GM12878 (cell line): Measurements from ENCODE around the gene OR2AK2. TPM values are rescaled to one million over a fixed set of nuclear protein-coding genes. Genes with fewer than 3 reads are reported as not detected.

Source experiments
- ATAC-seq: fragments of 200-7000 bp; cut with Tn5 transposase; 3 replicates; pipeline ENCODE4 v1.9.1; 2020; ENCODE audit warnings: mild to moderate bottlenecking, moderate library complexity
- BruUV-seq: library from RNA; stranded (reverse); fragments of 400-500 nt; replicated peaks from 2 replicates; lab custom pipeline; 2021; lab: Mats Ljungman, UMichigan
- CTCF ChIA-PET: fragments of 300-600 bp; sonication (Branson Sonifier 250); formaldehyde crosslinking; extraction: SDS; loops from one replicate; lab custom pipeline; 2021; ENCODE audit warnings: inconsistent platforms; lab: Yijun Ruan, JAX
- POLR2A ChIA-PET: fragments of 350-600 bp; formaldehyde crosslinking; extraction: SDS; loops from one replicate; lab custom pipeline; 2021; ENCODE audit warnings: inconsistent platforms; lab: Charles Lee
- RAD21 ChIA-PET: fragments of 300-600 bp; sonication (Branson Sonifier 250); formaldehyde crosslinking; loops from one replicate; lab custom pipeline; 2023; ENCODE audit warnings: antibody characterized with exemption; ENCODE audit not compliant: unreplicated experiment; lab: Charles Lee
- SMC1A ChIA-PET: fragments of 300-600 bp; sonication (Branson Sonifier 250); formaldehyde crosslinking; loops from one replicate; lab custom pipeline; 2023; ENCODE audit not compliant: unreplicated experiment, uncharacterized antibody; lab: Charles Lee
- DNase-seq: peaks from one replicate; pipeline ENCODE4 v3.0.0-alpha.2; 2011; ENCODE audit warnings: low read depth, low spot score
- FAIRE-seq: peaks from 3 replicates; lab custom pipeline; 2011; peaks lifted over from hg19 to GRCh38; lab: Jason Lieb, UNC
- H2AFZ ChIP-seq: 2 replicates; pipeline ENCODE4 v1.6.0; 2011; ENCODE audit warnings: low read depth, low read length, control low read depth; ENCODE audit not compliant: control insufficient read depth
- H3K27ac ChIP-seq: 2 replicates; pipeline ENCODE4 v1.5.1; 2011; ENCODE audit warnings: control low read depth; ENCODE audit not compliant: control insufficient read depth, insufficient read depth
- H3K27me3 ChIP-seq, 2 experiments: replicated peaks in 1 of 2; 2 replicates each; pipeline versions ENCODE4 v1.6.0 to v1.6.1; 2011; ENCODE audit warnings: low read length in 1 of 2; ENCODE audit not compliant: control insufficient read depth in 2 of 2, insufficient read depth in 2 of 2
- H3K36me3 ChIP-seq, 2 experiments: 2 replicates each; pipeline ENCODE4 v1.5.1; 2011; ENCODE audit warnings: low read length in 1 of 2; ENCODE audit not compliant: control insufficient read depth in 2 of 2, insufficient read depth in 2 of 2
- H3K4me1 ChIP-seq: 2 replicates; pipeline ENCODE4 v1.6.1; 2011; ENCODE audit warnings: mild to moderate bottlenecking, low read length, moderate library complexity, mixed read lengths; ENCODE audit not compliant: control insufficient read depth, insufficient read depth
- H3K4me2 ChIP-seq: 2 replicates; pipeline ENCODE4 v1.6.0; 2011; ENCODE audit warnings: control low read depth; ENCODE audit not compliant: control insufficient read depth, insufficient read depth
- H3K4me3 ChIP-seq: fragments of 200-600 bp; sonication (generic); 2 replicates; pipeline ENCODE4 v1.5.1; 2016
- H3K79me2 ChIP-seq: 2 replicates; pipeline ENCODE4 v1.6.0; 2011; ENCODE audit warnings: low read length; ENCODE audit not compliant: control insufficient read depth, insufficient read depth
- H3K9ac ChIP-seq: 2 replicates; pipeline ENCODE4 v1.8.0; 2011; ENCODE audit warnings: low read length, control low read depth, mixed read lengths; ENCODE audit not compliant: control insufficient read depth, insufficient read depth
- H3K9me3 ChIP-seq: replicated peaks from 3 replicates; pipeline ENCODE4 v1.5.1; 2011; ENCODE audit warnings: mild to moderate bottlenecking, low read length; ENCODE audit not compliant: control insufficient read depth, insufficient read depth
- H4K20me1 ChIP-seq: 2 replicates; pipeline ENCODE4 v1.6.0; 2011; ENCODE audit not compliant: control insufficient read depth, insufficient read depth
- FOXK2 ChIP-seq: fragments of 450-650 bp; IDR thresholded peaks from 2 replicates; pipeline ENCODE4 v1.6.1; 2017; ENCODE audit warnings: mild to moderate bottlenecking, moderate library complexity
- IKZF1 ChIP-seq: fragments of 450-650 bp; conservative IDR thresholded peaks from 2 replicates; pipeline ENCODE4 v1.6.1; 2017; ENCODE audit warnings: antibody characterized with exemption, mild to moderate bottlenecking
- KAT2A ChIP-seq: conservative IDR thresholded peaks from 2 replicates; pipeline ENCODE4 v1.6.1; 2011; ENCODE audit warnings: low read depth, low read length; ENCODE audit not compliant: control insufficient read depth
- KDM1A ChIP-seq: fragments of 200-600 bp; sonication (generic); IDR thresholded peaks from 2 replicates; pipeline ENCODE4 v1.6.1; 2016; ENCODE audit warnings: borderline replicate concordance
- MXI1 ChIP-seq: fragments of 150-350 bp; IDR thresholded peaks from 2 replicates; pipeline ENCODE4 v1.6.1; 2011; ENCODE audit warnings: low read depth, mild to moderate bottlenecking, inconsistent platforms, low read length, improper control_type of control experiment
- NR2C1 ChIP-seq: fragments of 450-650 bp; IDR thresholded peaks from 2 replicates; pipeline ENCODE4 v1.6.1; 2017; ENCODE audit warnings: antibody characterized with exemption, mild to moderate bottlenecking, moderate library complexity
- SPI1 ChIP-seq: IDR thresholded peaks from 2 replicates; pipeline ENCODE4 v1.6.1; 2011; ENCODE audit warnings: low read depth, mild to moderate bottlenecking, low read length, moderate library complexity, borderline replicate concordance; ENCODE audit not compliant: insufficient read depth
- SRF ChIP-seq, 2 experiments: IDR thresholded peaks; 2 replicates each; pipeline ENCODE4 v1.6.1; 2011; ENCODE audit warnings: low read depth in 2 of 2, low read length in 2 of 2, mild to moderate bottlenecking in 1 of 2, moderate library complexity in 1 of 2
- STAT3 ChIP-seq: IDR thresholded peaks from 2 replicates; pipeline ENCODE4 v1.6.1; 2011; ENCODE audit warnings: low read depth, low read length, improper control_type of control experiment
- SUZ12 ChIP-seq: fragments of 200-600 bp; sonication (generic); IDR thresholded peaks from one replicate; pipeline ENCODE4 v1.6.1; 2018; ENCODE audit warnings: antibody characterized with exemption, mild to moderate bottlenecking; ENCODE audit not compliant: unreplicated experiment
- TAF1 ChIP-seq: IDR thresholded peaks from 2 replicates; pipeline ENCODE4 v1.6.1; 2011; ENCODE audit warnings: mild to moderate bottlenecking, low read depth, low read length, borderline replicate concordance
- ZNF274 ChIP-seq: IDR thresholded peaks from one replicate; pipeline ENCODE4 v1.8.0; 2011; ENCODE audit not compliant: insufficient read length, insufficient read depth
- ZNF622 ChIP-seq: fragments of 450-650 bp; IDR thresholded peaks from 2 replicates; pipeline ENCODE4 v1.6.1; 2017; ENCODE audit warnings: mild to moderate bottlenecking, inconsistent platforms
- ZZZ3 ChIP-seq: IDR thresholded peaks from 2 replicates; pipeline ENCODE4 v1.6.1; 2011; ENCODE audit warnings: low read depth; ENCODE audit not compliant: control insufficient read depth, insufficient read length
- WGBS: methylation state at CpG from one replicate; pipeline ENCODE4 v1.1.6; 2016; ENCODE audit warnings: low lambda C conversion rate; ENCODE audit not compliant: insufficient replicate concordance, insufficient coverage; ENCODE audit errors: missing lambda C conversion rate; 5-methylcytosine and 5-hydroxymethylcytosine counted together
- in situ Hi-C: fragments of 300-500 bp; cut with MboI; formaldehyde crosslinking; loops from 9 replicates; pipeline ENCODE4 v1.14.3; 2018; ENCODE audit warnings: mixed read lengths
- intact Hi-C: fragments of 100-400 bp; cut with micrococcal nuclease; formaldehyde crosslinking; loops from one replicate; pipeline ENCODE4 v1.14.2; 2022; ENCODE audit not compliant: unreplicated experiment
- polyA plus RNA-seq, 11 experiments: library from polyadenylated mRNA; depleted of rRNA in 4 of 11; unstranded in 6 of 11; stranded (reverse) in 5 of 11; fragments of >200 nt; fragmentation: Nextera tagmentation in 4 of 11; fragmentation: Illumina TruSeq in 1 of 11; extraction: Ambion mirVana in 4 of 11; extraction: Trizol in 1 of 11; gene quantifications; 1 replicate in 1 of 11; 2 replicates in 10 of 11; pipeline versions ENCODE4 v1.2.1 to v1.2.3, GENCODE V29; 2011 to 2016; ENCODE audit warnings: inconsistent platforms in 2 of 11, missing spikeins in 2 of 11, low read depth in 1 of 11
- total RNA-seq, 4 experiments: library from RNA; depleted of rRNA in 3 of 4; stranded (reverse); fragments of >200 nt in 3 of 4; fragmentation: Illumina TruSeq in 1 of 4; extraction: Trizol in 1 of 4; gene quantifications; 2 replicates each; pipeline versions ENCODE4 v1.2.1 to v1.2.3, GENCODE V29; 2013 to 2021
- TF ChIP-seq, protein P1 (sequence below): IDR thresholded peaks from 2 replicates; pipeline ENCODE4 v1.6.1; 2011; ENCODE audit warnings: borderline replicate concordance, low read depth, mild to moderate bottlenecking, moderate library complexity, mixed read lengths, low read length; ENCODE audit not compliant: insufficient read depth; ENCODE audit errors: extremely low read length
- TF ChIP-seq, protein P2 (sequence below): fragments of 150-350 bp; IDR thresholded peaks from 2 replicates; pipeline ENCODE4 v1.6.1; 2016; ENCODE audit warnings: low read depth, low read length

OR2AK2 gene
- total and polyA plus RNA-seq, 10 of the 15 experiments (the other 5 are each of a cell fraction or from before 2014, with no cell fraction given), result 0.11 to 0.13 TPM; not detected in 8

DNA sequence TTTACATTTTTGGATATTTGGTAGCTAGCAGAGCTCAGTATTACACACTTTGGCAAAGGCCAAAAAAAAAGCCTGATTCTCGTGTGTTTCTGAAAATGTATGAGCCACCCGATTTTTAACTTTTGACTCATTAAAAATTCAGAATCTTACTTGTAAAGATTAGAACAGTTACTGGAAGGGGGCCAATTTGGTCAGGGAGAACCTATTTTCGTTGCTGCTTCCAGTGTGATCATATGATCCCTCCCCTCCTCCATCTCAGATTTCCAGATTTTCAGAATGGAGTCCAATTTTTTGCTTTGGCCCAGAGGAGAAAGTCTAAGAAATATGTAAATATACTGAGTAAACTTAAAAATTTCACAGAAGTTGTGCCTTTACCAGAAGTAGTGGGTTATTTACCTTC, 3.2 kb upstream of the OR2AK2 start:
- POLR2A ChIA-PET, result no interaction called here
- H3K4me1 ChIP-seq, result peaks cover 6% of the 10 kb centered on the region

DNA sequence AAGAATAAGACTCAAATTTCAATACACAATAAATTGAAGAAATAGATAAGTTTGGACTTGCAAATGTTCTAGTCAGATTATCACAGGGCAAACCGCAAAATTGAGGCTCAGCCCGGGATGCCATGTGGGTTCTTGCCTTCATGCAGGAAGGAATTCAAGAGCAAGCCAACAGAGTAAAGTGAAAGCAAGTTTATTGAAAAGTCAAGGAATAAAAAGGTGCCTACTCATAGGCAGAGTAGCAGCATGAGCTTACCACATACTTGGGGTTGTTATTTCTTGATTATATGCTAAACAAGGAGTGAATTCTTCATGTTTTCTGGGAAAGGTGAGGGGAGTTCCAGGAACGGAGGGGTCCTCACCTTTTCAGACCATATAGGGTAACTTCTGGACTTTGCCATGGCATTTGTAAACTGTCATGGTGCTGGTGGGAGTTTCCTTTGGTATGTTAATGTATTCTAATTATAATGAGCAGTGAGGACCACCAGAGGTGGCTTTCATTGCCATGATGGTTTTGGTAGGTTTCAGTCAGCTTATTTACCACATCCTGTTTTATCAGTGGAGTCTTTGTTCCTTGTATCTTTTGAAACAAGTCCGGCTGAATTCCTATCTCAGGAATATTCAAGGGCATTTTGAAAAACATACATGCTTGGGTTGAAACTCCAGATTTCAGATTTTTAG, 2.0 kb upstream of the OR2AK2 start:
- Histone ChIP-seq H3K4me3 (no peak overlapping the region), H3K9me3 (no peaks in the 10 kb centered on the region; the same call in 2 of the 3 replicates), H3K9ac (no peak overlapping the region), H3K27ac (no peak overlapping the region), H3K79me2 (no peaks in the 10 kb centered on the region), H3K36me3 (no peaks in the 10 kb centered on the region), H4K20me1 (no peaks in the 10 kb centered on the region), H2AFZ (no peak overlapping the region), H3K4me2 (no peak overlapping the region), H3K4me1 (peaks cover 9% of the 10 kb centered on the region), H3K27me3 (no peaks in the 10 kb centered on the region)
- POLR2A ChIA-PET, result no interaction called here
- 15% methylated on average over 4 of the region's 4 CpGs for WGBS
- in situ Hi-C loops, result no loop called here
- ATAC-seq, result no peak
- SMC1A ChIA-PET, result no interaction called here
- RAD21 ChIA-PET, result no interaction called here
- BruUV-seq, result no TSS peak
- intact Hi-C loops, result no loop called here
- CTCF ChIA-PET, result no interaction called here
- DNase-seq, result no peak
- FAIRE-seq, result no peak
- TF ChIP-seq IKZF1 (no peak), FOXK2 (no peak), KAT2A (no peak), NR2C1 (no peak), MXI1 (no peak), ZNF274 (no peak), ZZZ3 (no peak), STAT3 (no peak), KDM1A (no peak), SUZ12 (no peak)
- TF ChIP-seq, protein P1, sequence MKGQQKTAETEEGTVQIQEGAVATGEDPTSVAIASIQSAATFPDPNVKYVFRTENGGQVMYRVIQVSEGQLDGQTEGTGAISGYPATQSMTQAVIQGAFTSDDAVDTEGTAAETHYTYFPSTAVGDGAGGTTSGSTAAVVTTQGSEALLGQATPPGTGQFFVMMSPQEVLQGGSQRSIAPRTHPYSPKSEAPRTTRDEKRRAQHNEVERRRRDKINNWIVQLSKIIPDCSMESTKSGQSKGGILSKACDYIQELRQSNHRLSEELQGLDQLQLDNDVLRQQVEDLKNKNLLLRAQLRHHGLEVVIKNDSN, result no peak
- TF ChIP-seq, protein P2, sequence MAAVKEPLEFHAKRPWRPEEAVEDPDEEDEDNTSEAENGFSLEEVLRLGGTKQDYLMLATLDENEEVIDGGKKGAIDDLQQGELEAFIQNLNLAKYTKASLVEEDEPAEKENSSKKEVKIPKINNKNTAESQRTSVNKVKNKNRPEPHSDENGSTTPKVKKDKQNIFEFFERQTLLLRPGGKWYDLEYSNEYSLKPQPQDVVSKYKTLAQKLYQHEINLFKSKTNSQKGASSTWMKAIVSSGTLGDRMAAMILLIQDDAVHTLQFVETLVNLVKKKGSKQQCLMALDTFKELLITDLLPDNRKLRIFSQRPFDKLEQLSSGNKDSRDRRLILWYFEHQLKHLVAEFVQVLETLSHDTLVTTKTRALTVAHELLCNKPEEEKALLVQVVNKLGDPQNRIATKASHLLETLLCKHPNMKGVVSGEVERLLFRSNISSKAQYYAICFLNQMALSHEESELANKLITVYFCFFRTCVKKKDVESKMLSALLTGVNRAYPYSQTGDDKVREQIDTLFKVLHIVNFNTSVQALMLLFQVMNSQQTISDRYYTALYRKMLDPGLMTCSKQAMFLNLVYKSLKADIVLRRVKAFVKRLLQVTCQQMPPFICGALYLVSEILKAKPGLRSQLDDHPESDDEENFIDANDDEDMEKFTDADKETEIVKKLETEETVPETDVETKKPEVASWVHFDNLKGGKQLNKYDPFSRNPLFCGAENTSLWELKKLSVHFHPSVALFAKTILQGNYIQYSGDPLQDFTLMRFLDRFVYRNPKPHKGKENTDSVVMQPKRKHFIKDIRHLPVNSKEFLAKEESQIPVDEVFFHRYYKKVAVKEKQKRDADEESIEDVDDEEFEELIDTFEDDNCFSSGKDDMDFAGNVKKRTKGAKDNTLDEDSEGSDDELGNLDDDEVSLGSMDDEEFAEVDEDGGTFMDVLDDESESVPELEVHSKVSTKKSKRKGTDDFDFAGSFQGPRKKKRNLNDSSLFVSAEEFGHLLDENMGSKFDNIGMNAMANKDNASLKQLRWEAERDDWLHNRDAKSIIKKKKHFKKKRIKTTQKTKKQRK, result no peak

More for the DNA sequence above, 3.2 kb upstream of the OR2AK2 start:
- H3K27ac ChIP-seq, result no peak overlapping the region
- TF ChIP-seq TAF1 (no peak), ZNF622 (no peak), SRF (IDR thresholded peaks at IDR 0.05; ENCODE audit: low read depth in 2 of 2, low read length in 2 of 2) (no peak), SPI1 (no peak)
- BruUV-seq, result no TSS peak
- ChIA-PET SMC1A (no interaction called here), RAD21 (no interaction called here), CTCF (no interaction called here)
- H3K79me2 ChIP-seq, result no peaks in the 10 kb centered on the region
- no peaks in the 10 kb centered on the region for H3K27me3 ChIP-seq
- DNase-seq (no peak), FAIRE-seq (no peak), ATAC-seq (no peak)
- H4K20me1 ChIP-seq, result no peaks in the 10 kb centered on the region
- in situ Hi-C loops, result no loop called here
- H2AFZ ChIP-seq, result no peak overlapping the region
- H3K9ac ChIP-seq, result no peak overlapping the region
- no peak overlapping the region for H3K4me3 ChIP-seq
- WGBS, result 2% methylated on average over 3 of the region's 3 CpGs
- H3K36me3 ChIP-seq, result no peaks in the 10 kb centered on the region
- intact Hi-C loops, result no loop called here
- no peaks in the 10 kb centered on the region; the same call in 2 of the 3 replicates for H3K9me3 ChIP-seq
- H3K4me2 ChIP-seq, result no peak overlapping the region
